ENCODE data around the gene OR5M10.
"Not testable (repeated sequence)": the region's sequence is repeated elsewhere in the genome, so short reads cannot be mapped to it uniquely, and the experiment has no call there.

The OR5M10 gene

GRCh38 chr11:56577621-56578020 lies at the start of gene OR5M10:
Gene OR5M10, minus strand, starts transcription at chr11:56577721. Its CDS starts 0 bp downstream, at chr11:56577721.
- Histone ChIP-seq H3K4me3 (IDR thresholded peaks at IDR 0.05; ENCODE audit: insufficient read depth, low read depth, low read length) (no peak within 1 kb of the TSS), H3K36me3 (ENCODE audit: insufficient read depth) (no peaks in the 10 kb centered on the region), H3K4me1 (ENCODE audit: low read depth, poor library complexity, severe bottlenecking) (no peaks in the 10 kb centered on the region), H3K27ac (no peak within 1 kb of the TSS), H3K4me2 (no peak within 1 kb of the TSS), H3K9ac (no peak within 1 kb of the TSS), H4K20me1 (ENCODE audit: insufficient read depth) (no peaks in the 10 kb centered on the region), H2AFZ (ENCODE audit: low read depth) (no peak within 1 kb of the TSS), H3K79me2 (ENCODE audit: insufficient read depth, low read depth) (no peaks in the 10 kb centered on the region), H3K27me3 (ENCODE audit: insufficient read depth, low read depth) (no peaks in the 10 kb centered on the region)
- TF ChIP-seq CTCF (conservative IDR thresholded peaks at IDR 0.05; ENCODE audit: low read depth, low read length): no peak

- no peaks in the 10 kb centered on the region for H3K36me3 ChIP-seq (ENCODE audit: insufficient read depth)
- H3K9ac ChIP-seq: no peak overlapping the region
- H3K27ac ChIP-seq: no peak overlapping the region
- H4K20me1 ChIP-seq (ENCODE audit: insufficient read depth): no peaks in the 10 kb centered on the region
- H3K4me2 ChIP-seq: no peak overlapping the region
- H3K79me2 ChIP-seq (ENCODE audit: insufficient read depth, low read depth): no peaks in the 10 kb centered on the region
- H2AFZ ChIP-seq (ENCODE audit: low read depth): no peak overlapping the region
- H3K4me3 ChIP-seq (IDR thresholded peaks at IDR 0.05; ENCODE audit: insufficient read depth, low read depth, low read length): no peak overlapping the region
- no peak for TF ChIP-seq CTCF (conservative IDR thresholded peaks at IDR 0.05; ENCODE audit: low read depth, low read length)
- no peaks in the 10 kb centered on the region for H3K4me1 ChIP-seq (ENCODE audit: low read depth, poor library complexity, severe bottlenecking)
- no peaks in the 10 kb centered on the region for H3K27me3 ChIP-seq (ENCODE audit: insufficient read depth, low read depth)
Measured at GRCh38 chr11:56625946-56626345, 48.4 kb upstream of the OR5M10 start.

- Histone ChIP-seq H4K20me1 (ENCODE audit: insufficient read depth) (no peaks in the 10 kb centered on the region), H3K79me2 (ENCODE audit: insufficient read depth, low read depth) (no peaks in the 10 kb centered on the region), H3K36me3 (ENCODE audit: insufficient read depth) (no peaks in the 10 kb centered on the region), H3K9ac (no peak overlapping the region), H3K4me3 (IDR thresholded peaks at IDR 0.05; ENCODE audit: insufficient read depth, low read depth, low read length) (no peak overlapping the region), H3K27me3 (ENCODE audit: insufficient read depth, low read depth) (no peaks in the 10 kb centered on the region), H3K4me2 (no peak overlapping the region), H3K27ac (no peak overlapping the region), H2AFZ (ENCODE audit: low read depth) (no peak overlapping the region), H3K4me1 (ENCODE audit: low read depth, poor library complexity, severe bottlenecking) (no peaks in the 10 kb centered on the region)
- peak; percentile 38; the same call in 1 of the 2 replicates for TF ChIP-seq CTCF (conservative IDR thresholded peaks at IDR 0.05; ENCODE audit: low read depth, low read length)
Measured at GRCh38 chr11:56624661-56625110, 47.2 kb upstream of the OR5M10 start.

- Histone ChIP-seq H3K4me2 (no peak overlapping the region), H3K27ac (no peak overlapping the region), H3K4me3 (IDR thresholded peaks at IDR 0.05; ENCODE audit: insufficient read depth, low read depth, low read length) (no peak overlapping the region), H3K4me1 (ENCODE audit: low read depth, poor library complexity, severe bottlenecking) (no peaks in the 10 kb centered on the region), H3K79me2 (ENCODE audit: insufficient read depth, low read depth) (no peaks in the 10 kb centered on the region), H3K9ac (no peak overlapping the region), H4K20me1 (ENCODE audit: insufficient read depth) (no peaks in the 10 kb centered on the region), H2AFZ (ENCODE audit: low read depth) (no peak overlapping the region), H3K36me3 (ENCODE audit: insufficient read depth) (no peaks in the 10 kb centered on the region), H3K27me3 (ENCODE audit: insufficient read depth, low read depth) (no peaks in the 10 kb centered on the region)
- TF ChIP-seq CTCF (conservative IDR thresholded peaks at IDR 0.05; ENCODE audit: low read depth, low read length): no peak
Measured at GRCh38 chr11:56611174-56611573, 33.7 kb upstream of the OR5M10 start.

- H3K4me3 ChIP-seq (IDR thresholded peaks at IDR 0.05; ENCODE audit: insufficient read depth, low read depth, low read length); H3K36me3 ChIP-seq (ENCODE audit: insufficient read depth); H3K79me2 ChIP-seq (ENCODE audit: insufficient read depth, low read depth); H3K4me2 ChIP-seq; H3K27ac ChIP-seq; H4K20me1 ChIP-seq (ENCODE audit: insufficient read depth); H2AFZ ChIP-seq (ENCODE audit: low read depth); H3K4me1 ChIP-seq (ENCODE audit: low read depth, poor library complexity, severe bottlenecking); H3K9ac ChIP-seq; H3K27me3 ChIP-seq (ENCODE audit: insufficient read depth, low read depth): not testable (repeated sequence)
Measured at GRCh38 chr11:56592088-56592717, 14.7 kb upstream of the OR5M10 start.

Measured in KMS-11 (cell line).